GM12878 (cell line): ENCODE data around the gene TMEM198.

ENCODE experiments used
- EGR1 ChIP-seq, 2 experiments: IDR thresholded peaks; 1 replicate in 1 of 2; 2 replicates in 1 of 2; pipeline ENCODE4 v1.6.1; 2011 to 2012; ENCODE audit warnings: low read depth in 2 of 2, low read length in 2 of 2, borderline replicate concordance in 1 of 2, mild to moderate bottlenecking in 1 of 2, moderate library complexity in 1 of 2
- ETV6 ChIP-seq, 2 experiments: fragments of 450-650 bp in 1 of 2; IDR thresholded peaks in 1 of 2; conservative IDR thresholded peaks in 1 of 2; 2 replicates each; pipeline ENCODE4 v1.6.1; 2014; ENCODE audit warnings: antibody characterized with exemption in 1 of 2, borderline replicate concordance in 1 of 2, low read depth in 1 of 2, mild to moderate bottlenecking in 1 of 2, moderate library complexity in 1 of 2
- POLR2A ChIP-seq: IDR thresholded peaks from 2 replicates; pipeline ENCODE4 v1.6.1; 2011; ENCODE audit warnings: low read depth, mild to moderate bottlenecking, low read length
- POLR2AphosphoS5 ChIP-seq: IDR thresholded peaks from 2 replicates; pipeline ENCODE4 v1.6.1; 2011; ENCODE audit warnings: mild to moderate bottlenecking, low read length, inconsistent platforms
- TF ChIP-seq, protein P1 (sequence below): IDR thresholded peaks from 2 replicates; pipeline ENCODE4 v1.6.1; 2012; ENCODE audit warnings: mild to moderate bottlenecking, low read depth, low read length

DNA sequence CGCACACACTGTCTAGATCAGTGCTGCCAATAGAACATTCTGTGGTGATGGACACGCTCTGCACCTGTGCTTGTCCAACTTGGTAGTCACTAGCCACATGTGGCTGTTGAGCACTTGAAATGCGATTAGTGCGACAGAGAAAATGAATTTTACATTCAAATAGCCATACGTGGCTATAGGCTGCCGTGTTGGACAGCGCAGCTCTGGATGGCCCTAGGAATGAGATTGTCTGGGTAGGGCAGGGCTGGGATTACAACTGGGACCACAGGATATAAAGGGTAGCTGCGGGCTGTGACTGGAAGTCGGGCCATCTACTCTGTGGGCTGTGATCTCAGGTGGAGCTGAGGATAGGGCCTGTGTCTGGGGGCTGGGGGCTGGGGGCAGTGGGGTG, 24.3 kb upstream of the TMEM198 start:
- TF ChIP-seq ETV6 (conservative IDR thresholded peaks at IDR 0.05 in 1 of 2, IDR thresholded peaks at IDR 0.05 in 1 of 2; ENCODE audit: borderline replicate concordance in 1 of 2, low read depth in 1 of 2) (no peak), POLR2AphosphoS5 (no peak), POLR2A (no peak), EGR1 (IDR thresholded peaks at IDR 0.05; ENCODE audit: borderline replicate concordance in 1 of 2, low read depth in 2 of 2, low read length in 2 of 2) (no peak)
- TF ChIP-seq, protein P1, sequence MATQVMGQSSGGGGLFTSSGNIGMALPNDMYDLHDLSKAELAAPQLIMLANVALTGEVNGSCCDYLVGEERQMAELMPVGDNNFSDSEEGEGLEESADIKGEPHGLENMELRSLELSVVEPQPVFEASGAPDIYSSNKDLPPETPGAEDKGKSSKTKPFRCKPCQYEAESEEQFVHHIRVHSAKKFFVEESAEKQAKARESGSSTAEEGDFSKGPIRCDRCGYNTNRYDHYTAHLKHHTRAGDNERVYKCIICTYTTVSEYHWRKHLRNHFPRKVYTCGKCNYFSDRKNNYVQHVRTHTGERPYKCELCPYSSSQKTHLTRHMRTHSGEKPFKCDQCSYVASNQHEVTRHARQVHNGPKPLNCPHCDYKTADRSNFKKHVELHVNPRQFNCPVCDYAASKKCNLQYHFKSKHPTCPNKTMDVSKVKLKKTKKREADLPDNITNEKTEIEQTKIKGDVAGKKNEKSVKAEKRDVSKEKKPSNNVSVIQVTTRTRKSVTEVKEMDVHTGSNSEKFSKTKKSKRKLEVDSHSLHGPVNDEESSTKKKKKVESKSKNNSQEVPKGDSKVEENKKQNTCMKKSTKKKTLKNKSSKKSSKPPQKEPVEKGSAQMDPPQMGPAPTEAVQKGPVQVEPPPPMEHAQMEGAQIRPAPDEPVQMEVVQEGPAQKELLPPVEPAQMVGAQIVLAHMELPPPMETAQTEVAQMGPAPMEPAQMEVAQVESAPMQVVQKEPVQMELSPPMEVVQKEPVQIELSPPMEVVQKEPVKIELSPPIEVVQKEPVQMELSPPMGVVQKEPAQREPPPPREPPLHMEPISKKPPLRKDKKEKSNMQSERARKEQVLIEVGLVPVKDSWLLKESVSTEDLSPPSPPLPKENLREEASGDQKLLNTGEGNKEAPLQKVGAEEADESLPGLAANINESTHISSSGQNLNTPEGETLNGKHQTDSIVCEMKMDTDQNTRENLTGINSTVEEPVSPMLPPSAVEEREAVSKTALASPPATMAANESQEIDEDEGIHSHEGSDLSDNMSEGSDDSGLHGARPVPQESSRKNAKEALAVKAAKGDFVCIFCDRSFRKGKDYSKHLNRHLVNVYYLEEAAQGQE, result no peak
